Activated CD8-positive, alpha-beta memory T cell treated with anti-CD3 and anti-CD28 coated beads for 1 hour (primary cell): ENCODE results near the gene RAP1GAP.

Experiments
- DNase-seq, 2 donors: peaks; one replicate each; pipeline ENCODE4 v3.0.0-alpha.2; 2020; ENCODE audit warnings: low read depth in 1 of 2; ENCODE audit errors: extremely low read depth in 1 of 2

RAP1GAP gene

DNA sequence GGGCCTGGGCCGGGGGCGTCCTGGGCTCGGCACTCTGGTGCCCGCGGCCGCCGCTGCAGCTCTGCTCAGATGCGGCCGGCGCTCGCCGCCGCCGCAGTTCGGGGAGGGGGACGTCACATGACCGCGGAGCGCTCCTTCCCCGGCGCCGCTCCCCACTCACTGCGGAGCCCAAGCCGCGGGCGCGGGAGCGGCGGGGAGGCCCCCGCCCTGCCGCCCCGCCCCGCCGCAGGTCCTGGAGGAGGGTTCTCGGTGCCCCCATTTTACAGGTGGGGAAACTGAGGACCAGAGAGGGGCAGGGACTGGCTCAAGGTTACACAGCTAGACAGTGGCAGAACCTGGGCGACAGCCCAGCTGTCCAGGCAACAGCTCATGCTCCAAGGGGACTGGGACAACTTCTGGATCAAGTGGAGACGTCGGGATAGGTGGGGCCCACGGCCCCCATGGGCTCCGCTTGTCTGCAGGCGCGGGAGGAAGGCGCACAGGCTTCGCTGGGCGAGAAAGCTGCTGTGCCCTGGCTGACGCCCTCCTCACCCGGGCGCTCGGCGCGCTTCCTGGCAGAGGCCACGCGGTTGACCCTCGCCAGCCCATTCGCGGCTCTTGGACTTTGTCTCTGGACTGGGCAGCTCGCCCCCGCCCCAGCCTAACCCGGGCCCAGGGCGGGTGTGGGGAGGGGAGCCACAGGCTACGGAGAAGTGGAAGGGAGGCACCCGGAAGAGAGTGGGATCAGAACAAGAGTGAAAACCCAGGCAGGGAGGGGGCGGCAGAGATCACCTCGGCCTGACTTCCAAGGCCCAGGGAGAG, at the start of gene RAP1GAP:
Gene RAP1GAP (minus strand): TSS at position 100 of the 801 bp plus-strand sequence. CDS start 49,325 bp downstream, outside the sequence.
- DNase-seq: no peak

DNA sequence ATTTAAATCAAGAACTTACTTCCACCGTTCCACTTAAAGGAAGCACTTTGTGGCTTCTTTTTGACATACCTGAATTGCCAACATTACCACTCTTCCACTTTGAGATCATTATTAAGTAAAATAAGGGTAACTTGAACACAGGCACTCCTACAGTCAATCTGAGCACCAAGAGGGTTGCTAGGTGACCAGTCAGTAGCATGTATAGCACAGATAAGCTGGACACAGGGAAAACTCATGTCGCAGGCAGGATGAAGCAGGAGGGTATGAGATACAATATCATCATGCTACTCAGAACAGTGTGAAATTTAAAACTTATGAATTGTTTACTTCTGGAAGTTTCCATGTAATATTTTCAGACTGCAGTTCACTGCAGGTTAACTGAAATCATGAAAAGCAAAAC, 47.0 kb upstream of the RAP1GAP start:
- DNase-seq: no peak

DNA sequence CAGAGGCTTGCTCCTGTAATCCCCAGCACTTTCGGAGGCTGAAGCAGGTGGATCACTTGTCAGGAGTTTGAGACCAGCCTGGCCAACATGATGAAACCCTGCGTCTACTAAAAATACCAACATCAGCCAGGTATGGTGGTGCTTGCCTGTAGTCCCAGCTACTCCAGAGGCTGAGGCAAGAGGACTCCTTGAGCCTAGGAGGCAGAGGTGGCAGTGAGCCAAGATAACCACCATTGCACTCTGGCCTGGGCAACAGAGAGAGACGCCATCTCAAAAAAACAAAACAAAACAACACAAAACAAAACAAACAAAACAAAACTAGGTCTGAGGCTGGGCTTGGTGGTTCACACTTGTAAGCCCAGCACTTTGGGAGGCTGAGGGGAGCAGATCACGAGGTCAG, 38.7 kb upstream of the RAP1GAP start:
- no peak for DNase-seq

DNA sequence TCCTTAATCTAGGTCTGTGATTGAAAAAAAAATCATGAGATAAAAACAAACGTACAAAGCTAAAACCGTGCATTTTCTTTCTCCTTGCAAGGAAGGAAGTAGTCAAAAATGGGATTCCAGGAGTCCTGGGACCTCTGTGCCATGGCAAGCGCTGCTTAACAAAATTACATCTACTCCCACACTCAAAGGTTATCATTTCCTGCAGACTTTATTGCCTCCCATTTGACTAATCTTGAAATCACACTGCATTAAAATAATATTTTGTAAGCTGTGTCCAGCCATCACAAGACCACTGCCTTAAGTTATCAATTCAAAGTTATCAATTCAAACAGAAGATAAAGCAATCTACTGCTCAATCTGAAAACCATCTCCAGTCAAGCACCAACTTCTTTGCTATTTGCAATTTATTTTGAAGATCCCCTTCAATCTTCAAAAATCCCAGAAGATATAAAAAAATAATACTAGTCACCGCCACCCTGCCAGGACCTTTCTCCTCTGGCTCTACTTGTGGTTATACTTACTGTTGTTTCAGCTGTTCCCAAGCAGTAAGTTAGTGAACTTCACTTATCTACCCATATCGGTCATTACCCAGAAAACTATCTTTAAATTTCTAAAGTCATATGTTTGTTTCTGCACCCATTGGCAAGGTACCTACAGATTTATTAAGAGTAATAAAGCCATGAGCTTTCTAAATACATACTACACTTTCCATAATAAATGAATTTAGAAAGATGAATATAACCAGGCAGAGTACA, 38.1 kb upstream of the RAP1GAP start:
- no peak for DNase-seq

DNA sequence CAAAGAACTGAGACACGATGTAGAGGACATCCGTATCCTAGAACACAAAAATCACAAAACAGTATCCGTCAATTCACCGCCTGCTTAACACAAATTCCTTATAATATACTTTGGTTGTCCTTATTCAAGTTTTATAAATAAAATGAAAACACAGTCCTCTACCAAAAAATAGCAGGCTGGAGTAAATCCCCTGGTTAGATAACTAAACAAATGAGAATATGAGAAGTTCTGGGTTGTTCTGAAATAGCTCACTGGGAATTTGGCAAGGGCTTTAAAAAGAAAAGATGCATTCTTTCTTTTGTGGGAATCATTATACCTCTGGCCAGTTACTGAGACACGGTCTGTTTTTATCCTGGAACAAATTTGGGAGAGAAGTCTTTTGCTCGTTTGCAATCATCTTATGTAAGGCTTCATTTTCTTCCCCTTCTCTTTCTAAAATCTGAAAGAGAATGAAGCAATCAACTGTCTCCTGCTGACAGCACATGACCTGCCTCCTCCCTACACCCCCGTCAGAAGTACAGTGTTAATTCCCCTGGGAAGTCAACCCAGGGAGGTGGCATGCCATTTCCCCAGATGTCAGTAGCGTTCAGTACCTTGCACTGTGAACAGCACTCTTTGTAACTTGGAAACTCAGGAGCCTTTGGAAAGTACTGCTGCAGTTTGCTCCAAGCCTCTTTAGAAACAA, 37.1 kb upstream of the RAP1GAP start:
- DNase-seq: no peak

DNA sequence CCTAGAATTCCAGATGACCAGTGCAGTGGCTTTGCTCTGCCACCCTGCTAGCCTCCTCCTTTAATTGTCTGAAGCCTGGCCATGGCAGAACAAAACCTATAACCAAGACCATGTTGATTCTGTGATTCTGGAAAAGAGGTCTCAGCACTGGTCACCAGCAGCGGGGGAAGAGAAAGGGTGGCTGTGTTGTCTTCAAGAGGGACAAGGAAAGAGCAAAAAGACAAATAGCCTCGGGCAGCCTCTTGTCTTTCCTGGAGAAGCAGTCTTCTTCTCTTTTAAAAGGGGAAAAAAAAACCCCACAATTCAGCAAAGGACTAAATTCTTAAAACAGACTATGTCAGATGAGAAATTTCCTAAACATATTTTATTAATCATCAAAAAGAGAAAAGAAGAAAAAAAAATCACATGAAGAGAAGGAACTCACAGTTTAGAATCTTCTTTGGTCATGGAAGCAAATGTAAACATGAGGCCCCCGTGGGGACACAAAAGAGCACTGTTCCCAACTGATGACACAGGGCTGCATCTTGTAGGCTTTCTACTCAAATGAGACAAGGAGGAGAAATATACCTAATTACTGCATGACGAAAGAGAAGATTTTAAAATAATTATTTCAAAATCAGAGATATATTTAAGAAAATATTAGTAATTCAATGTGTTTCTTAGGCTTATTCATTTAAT, 36.3 kb upstream of the RAP1GAP start:
- DNase-seq: no peak

DNA sequence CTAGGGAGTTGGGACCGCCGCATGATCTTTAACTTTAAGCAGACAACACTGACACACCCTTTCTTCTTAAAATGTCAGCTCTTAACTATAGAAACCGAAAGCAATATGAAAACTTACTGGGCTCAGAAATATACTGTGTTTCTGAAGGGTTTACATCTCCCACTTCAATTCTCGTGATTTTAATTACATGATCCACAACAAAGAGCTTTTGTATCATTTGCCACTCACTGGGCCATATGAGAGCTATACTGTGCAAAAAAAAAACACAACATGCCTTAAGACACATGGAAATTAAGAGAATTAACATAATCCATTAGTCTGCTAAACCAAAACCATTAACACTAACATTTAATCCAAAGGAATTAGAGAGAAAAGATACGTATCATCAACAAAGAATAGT, 35.0 kb upstream of the RAP1GAP start:
- DNase-seq: no peak

DNA sequence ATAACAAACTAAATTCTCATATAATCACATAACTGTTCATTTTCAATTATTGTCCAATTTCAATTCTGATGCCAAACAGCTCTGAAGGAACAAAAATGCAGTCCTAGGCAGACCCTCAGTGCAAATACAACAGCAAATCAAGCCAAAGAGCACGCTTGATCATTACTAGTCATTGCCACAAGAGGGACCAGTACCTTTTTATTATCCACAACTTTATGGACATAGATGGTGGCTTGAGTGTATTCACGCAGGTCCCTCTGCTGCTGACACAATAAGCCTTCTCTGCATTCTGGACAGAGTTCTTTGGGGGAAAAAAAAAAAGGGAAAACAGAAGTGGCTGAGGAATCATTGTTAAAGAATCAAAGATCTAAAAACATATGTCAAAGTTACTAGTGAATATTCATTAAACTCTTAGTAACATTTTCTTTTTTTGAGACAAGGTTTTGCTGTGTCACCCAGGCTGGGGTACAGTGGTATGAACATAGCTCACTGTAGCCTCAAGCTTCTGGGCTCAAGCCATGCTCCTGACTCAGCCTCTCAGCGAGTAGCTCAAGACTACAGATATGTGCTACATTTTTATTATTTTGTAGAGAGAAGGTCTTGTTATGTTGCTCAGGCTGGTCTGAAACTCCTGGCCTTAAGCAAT, 34.3 kb upstream of the RAP1GAP start:
- DNase-seq: no peak

DNA sequence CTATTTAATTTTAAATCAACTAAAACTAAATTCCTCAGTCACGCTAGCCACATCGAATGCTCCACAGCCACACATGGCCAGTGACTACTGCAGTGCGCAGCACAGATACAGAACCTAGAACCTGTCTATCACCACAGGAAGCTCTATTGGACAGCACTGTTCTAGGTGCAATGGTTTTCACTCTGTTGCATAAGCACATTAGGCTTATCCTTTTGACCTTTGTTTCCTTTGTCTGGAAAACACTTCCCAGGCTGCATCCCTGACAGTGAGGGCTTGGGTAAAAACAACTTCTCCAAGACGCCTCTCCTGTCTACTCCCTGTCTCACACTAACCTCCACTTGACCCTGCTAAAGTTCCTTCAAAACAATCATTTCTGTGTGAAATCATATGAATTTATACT, 33.6 kb upstream of the RAP1GAP start:
- DNase-seq: no peak

DNA sequence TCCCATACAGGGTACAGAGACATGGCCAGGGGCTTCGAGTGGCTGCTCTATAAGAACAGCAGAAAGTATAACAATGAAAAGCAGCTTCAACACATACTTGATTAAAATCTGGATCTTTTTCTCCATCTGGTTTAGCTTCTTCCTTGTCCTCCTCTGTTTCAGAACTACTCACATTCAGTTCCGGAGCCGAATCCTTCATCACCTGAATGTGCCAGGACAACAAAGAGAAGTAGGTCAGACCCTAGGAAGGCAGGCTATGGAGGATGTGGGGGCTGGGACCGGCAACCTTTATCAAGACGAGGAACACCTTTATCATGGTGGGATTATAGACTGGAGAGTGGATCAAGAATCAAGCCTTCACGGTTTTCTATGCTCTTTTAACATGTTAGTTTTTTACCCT, 32.2 kb upstream of the RAP1GAP start:
- DNase-seq: no peak

DNA sequence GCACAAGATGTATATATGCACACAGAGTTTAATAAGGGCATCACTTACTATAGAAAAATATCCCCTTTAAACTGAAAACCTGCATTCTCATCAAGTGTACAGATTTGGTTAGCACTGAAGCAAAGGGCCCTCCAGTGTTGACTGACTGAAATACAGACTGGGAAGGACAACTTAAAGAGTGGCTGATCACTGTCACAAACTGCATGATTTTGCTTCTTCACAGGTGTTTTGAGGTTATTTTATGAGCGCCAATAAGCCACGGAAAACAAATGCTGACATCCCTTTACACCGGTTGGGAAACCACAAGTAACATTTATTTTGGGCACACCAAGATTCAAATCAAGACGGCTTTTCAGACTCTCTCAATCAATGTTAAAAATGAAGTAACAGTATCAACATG, 30.9 kb upstream of the RAP1GAP start:
- no peak for DNase-seq

DNA sequence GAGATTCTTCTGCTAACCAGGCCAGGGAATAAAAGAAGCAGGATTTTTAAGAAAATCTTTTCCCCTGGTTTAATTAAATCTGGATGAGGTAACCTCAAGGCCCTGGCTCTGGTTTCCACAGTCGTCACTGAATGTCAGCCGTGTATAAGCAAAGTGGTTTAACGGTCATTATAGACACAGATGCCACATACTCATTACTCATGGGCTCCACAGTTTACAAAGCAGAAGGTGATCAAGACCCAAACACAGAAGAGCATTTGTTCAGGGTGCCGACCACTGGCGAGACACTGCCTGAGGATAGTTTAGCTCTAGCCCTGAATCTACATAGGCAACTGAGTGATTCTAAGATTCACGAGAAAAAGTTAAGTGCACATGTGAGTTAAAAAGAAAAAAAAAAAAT, 27.8 kb upstream of the RAP1GAP start:
- DNase-seq: no peak

DNA sequence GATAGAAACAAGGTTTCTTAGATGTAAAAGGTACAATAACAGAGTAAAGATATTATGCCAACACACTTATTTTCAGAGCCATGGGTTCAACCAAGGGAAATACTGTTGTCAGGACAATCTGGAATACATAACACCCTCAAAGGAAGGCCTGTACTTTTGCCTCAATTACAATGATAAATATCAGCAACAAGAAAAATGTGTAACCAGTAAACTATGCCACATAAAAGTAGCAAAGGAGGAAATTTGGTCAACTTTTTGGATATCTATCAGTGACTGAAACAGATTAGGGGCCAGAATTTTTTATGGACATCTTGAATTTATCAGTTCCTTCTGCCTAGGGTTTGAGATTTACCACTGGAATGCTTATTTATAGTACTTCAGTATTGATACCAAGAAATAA, 24.6 kb upstream of the RAP1GAP start:
- DNase-seq: no peak

DNA sequence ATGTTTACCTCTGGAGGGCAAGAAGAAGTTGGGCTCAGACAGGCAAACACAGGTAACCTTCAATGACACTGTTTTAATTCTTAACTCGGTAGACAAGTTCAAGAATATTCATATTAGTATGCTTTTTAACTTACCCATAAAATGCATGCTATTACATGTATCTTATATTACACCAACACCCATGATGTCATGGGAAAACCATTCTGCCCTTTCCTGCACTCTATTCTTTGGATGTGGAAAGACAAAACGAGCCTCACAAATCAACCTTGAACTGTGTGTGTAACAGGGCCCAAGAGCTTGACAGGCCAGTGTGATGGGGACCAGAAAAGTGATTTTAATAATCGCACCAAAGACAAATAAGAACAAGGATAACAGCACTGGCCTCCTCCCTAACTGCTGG, 22.6 kb upstream of the RAP1GAP start:
- DNase-seq: no peak

DNA sequence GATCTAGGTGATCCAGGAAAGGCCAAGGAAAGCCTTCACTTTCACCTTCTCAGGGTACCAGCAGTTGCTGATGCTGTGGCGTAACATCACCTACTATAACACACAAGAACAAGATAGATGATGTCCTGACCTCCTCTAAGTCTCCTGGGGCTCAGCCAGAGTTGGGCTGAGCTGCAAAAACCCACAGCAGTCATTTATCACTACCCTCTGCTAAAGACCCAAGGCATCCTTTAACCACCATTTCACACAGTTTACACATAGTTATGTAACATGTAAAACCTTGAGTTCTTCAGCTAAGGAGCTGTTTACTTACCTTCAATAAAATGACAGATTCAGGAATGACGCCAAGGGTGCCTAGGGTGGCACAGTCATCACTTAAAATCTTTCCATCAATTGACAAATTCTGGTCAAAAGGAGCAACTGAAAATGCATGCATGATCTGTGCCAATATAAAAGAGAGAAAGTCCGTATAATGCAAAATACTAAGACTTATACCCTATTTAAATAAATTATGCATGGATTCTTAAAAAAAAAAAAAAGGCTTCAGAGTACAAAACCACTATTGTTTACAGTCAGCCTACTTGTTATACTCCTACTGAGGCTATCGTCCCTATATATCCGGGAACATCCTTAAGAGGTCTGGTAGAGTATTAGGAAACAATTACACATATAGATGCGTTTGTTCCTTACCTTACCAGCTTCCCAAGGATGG, 20.7 kb upstream of the RAP1GAP start:
- DNase-seq: no peak

DNA sequence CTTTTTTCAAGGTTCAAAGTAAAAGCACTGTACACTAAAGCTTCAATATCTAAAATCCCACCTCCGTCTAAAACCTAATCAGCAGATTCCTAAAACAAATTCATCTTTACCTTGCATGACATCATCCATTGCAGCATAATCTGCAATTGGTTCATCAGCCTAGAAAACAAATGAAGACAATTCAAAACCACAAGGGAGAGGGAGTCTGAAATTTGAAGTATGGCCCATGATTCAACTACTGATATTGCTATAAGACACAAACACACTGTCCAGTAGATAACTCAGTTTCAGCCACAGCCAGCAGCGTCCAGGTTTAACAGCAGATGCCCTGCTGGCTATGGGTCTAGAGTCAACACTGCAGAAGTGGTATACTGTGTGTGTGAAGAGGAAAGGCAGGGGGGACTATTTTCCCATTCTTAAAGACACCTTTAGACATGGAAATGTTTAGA, 17.9 kb upstream of the RAP1GAP start:
- DNase-seq: no peak

DNA sequence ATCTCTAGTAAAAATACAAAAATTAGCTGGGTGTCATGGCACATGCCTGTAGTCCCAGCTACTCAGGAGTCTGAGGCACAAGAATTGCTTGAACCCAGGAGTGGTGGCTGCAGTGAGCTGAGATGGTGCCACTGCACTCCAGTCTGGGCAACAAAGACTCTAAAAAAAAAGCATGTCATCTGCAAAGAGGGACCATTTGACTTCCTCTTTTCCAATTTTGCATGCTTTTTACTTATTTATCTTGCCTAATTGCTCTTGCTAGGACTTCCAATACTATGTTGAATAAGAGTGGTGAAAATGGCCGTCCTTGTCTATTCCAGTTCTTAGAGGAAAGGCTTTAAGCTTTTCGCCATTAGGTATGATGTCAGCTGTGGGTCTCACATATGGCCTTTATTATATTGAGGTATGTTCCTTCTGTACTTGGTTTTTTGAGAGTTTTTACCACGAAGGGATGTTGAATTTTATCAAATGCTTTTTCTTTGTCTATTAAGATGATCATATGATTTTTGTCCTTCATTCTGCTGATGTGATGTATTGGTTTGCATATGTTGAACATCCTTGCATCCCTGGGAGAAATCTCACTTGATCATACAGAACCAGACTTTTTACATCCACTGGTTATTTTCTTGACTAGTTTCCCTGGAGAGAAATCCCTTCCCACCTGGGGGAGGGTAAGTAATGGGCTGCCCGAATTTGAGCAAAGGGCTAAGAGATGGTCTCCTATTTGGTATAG, 17.0 kb upstream of the RAP1GAP start:
- no peak for DNase-seq

DNA sequence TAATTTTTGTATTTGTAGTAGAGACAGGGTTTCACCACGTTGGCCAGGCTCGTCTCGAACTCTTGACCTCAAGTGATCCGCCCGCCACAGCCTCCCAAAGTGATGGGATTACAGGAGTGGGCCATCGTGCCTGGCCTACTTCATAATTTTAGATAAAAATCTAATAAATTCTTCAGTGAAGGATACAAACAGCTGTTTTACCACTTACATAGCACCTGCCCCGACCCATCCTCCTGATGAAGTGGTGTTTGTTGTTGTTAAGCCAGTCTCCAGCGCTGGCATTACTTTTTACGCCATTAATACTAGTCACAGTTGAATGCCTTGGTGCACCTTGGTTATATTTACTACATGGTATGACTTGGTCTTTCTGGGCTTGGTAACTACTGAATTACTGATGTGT, 12.3 kb upstream of the RAP1GAP start:
- DNase-seq: no peak

DNA sequence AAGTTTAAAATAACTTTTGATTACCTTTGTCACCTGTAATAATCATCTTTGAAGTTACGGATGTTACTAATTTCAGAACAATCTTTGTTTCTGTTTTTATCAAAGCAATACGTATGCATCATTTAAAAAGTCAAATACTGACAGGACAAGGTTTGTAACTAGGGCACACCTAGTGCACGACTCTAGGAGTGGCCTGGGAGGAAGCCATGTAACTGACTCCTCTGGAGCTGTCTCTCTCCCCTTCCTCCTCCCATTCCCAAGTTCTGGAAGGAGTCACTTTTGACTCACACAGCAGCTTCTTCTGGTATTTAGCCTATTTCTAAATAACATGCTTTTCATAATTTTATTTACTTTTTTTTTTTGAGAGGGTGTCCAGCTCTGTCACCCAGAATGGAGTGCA, 11.8 kb upstream of the RAP1GAP start:
- DNase-seq: no peak
